Measurements from ENCODE around the gene SLC16A11. TPM values are rescaled to one million over a fixed set of nuclear protein-coding genes. Genes with fewer than 3 reads are reported as not detected.

Gene SLC16A11
- total RNA-seq, 2 donors from 2014 or later = 1.9 to 3.4 TPM

DNA sequence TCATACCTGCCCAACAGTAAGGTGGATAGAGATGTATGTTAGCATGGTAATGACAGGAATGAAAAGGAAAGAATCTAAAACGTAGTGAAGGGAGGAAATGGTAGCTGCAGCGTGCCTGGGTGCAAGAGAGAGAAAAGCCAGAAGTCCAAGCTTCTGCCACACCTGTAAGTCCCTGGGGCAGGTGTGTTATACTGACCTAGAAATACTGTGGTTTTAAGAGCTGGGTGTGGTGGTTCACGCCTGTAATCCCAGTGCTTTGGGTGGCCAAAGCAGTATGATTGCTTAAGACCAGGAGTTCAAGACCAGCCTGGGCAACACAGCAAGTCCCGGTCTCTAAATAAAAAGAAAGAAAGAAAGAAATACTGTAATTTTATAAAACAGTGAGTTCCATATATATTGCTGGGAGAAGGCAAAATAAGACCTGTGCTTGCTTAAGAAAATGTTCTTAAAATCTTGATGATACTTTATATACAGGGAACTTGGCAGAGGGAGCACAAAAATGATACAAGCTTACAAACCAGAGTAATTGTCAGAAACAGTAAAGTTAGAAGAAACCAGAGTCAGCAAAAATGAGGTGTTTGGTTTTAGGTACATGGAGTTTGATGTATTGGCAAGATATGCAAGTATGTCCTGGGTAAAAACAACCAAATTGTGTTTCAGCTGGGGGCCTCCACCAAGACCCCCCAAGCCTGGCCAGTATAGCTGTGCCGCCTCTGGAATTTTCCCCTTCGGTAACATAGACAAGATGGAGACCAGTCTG is 41.4 kb downstream of the SLC16A11 start:
- Histone ChIP-seq H3K36me3 (peaks cover 20% of the 10 kb centered on the region), H3K27ac (no peak overlapping the region), H3K9me3 (no peaks in the 10 kb centered on the region), H3K4me3 (no peak overlapping the region), H3K27me3 (no peaks in the 10 kb centered on the region), H3K4me1 (no peaks in the 10 kb centered on the region)
- TF ChIP-seq, protein P1, sequence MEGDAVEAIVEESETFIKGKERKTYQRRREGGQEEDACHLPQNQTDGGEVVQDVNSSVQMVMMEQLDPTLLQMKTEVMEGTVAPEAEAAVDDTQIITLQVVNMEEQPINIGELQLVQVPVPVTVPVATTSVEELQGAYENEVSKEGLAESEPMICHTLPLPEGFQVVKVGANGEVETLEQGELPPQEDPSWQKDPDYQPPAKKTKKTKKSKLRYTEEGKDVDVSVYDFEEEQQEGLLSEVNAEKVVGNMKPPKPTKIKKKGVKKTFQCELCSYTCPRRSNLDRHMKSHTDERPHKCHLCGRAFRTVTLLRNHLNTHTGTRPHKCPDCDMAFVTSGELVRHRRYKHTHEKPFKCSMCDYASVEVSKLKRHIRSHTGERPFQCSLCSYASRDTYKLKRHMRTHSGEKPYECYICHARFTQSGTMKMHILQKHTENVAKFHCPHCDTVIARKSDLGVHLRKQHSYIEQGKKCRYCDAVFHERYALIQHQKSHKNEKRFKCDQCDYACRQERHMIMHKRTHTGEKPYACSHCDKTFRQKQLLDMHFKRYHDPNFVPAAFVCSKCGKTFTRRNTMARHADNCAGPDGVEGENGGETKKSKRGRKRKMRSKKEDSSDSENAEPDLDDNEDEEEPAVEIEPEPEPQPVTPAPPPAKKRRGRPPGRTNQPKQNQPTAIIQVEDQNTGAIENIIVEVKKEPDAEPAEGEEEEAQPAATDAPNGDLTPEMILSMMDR (IDR thresholded peaks at IDR 0.05) = no peak
- no peak for DNase-seq (ENCODE audit: low spot score)

DNA sequence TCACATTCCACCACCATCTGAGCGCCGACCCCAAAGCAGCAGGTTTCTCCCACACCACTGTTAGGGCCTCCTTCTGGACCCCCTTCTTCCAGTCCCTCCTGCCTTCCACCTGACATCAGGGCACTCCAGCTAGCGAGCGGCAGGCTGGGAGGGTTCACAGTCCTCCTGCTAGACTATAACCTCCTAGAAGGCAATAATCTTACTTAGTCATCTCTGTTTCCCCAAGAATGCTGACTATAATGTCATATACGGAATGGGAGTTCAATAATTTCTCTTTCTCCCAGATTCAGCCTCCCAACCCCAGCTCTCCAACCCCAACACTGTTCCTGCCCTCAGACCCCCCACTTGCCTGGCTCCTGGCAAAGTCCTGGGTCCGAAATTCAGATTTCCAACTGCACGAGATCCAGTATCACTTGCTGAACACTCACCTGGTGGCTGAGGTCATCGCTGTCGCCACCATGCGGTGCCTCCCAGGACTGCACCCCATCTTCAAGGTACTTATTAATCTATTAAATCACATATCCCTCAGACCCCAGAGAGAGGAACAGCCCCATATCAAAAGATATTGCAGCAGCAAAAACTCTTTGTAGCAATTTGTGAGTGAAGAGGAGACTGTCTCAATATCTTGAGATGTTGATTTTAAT is 42.5 kb downstream of the SLC16A11 start:
- peaks cover 0 to under 1% of the 10 kb centered on the region in 2 donors for H3K4me1 ChIP-seq
- peaks cover 20% of the 10 kb centered on the region for H3K36me3 ChIP-seq
- H3K27ac ChIP-seq = no peak overlapping the region
- TF ChIP-seq, protein P1 (IDR thresholded peaks at IDR 0.05) = peak in 1 of 2 donors; percentile 52
- DNase-seq (ENCODE audit: low spot score) = no peak
- no peak overlapping the region for H3K4me3 ChIP-seq
- no peaks in the 10 kb centered on the region for H3K9me3 ChIP-seq
- no peaks in the 10 kb centered on the region for H3K27me3 ChIP-seq

DNA sequence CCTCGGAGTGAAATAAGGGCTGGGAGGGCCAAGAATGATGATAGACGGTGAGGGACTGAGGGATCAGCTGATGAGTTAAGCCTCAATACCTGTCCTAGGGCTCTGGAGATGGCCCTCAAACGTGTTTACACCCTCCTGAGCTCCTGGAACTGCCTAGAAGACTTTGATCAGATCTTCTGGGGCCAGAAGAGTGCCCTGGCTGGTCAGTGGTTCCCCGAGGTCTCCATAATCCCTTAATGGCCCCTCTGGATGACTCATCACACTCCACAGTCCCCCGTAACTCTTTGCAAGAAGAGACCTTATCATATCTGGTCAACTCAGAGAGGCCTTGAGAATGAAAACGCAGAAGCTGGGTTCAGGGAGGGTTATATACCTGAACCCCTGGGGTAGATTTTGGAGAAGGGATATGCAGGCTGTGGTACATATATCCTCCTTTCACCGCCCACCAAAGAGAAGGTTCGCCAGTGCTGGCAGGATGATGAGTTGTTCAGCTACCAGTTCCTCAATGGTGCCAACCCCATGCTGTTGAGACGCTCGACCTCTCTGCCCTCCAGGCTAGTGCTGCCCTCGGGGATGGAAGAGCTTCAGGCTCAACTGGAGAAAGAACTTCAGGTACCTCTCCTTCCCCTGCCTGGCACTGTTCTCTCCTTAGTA is 44.9 kb downstream of the SLC16A11 start:
- Histone ChIP-seq H3K36me3 (peaks cover 20% of the 10 kb centered on the region), H3K4me3 (no peak overlapping the region), H3K27ac (no peak overlapping the region), H3K9me3 (no peaks in the 10 kb centered on the region), H3K4me1 (peaks cover 0 to 14% of the 10 kb centered on the region in 2 donors), H3K27me3 (no peaks in the 10 kb centered on the region)
- TF ChIP-seq, protein P1 (IDR thresholded peaks at IDR 0.05) = no peak
- no peak for DNase-seq (ENCODE audit: low spot score)

DNA sequence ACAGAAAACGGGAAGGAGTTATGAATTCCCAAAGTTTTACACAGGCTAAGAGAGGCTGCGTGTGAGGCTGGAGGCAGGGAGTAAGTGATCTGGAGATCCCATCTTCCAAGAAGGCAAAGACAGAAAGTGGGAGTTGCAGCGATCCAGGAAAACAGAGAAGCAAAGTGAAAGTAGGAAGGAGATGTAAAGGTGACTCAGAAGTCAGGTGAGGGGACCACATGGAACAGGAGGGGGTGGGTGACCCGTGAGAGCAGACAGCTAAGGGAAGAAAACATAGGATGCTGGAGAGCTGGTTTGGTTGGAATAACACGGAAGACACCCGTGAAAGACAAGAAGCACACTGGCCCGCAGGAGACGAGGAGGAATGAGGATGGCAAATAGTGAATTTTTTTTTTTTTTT is 46.7 kb downstream of the SLC16A11 start:
- peaks cover 0 to 14% of the 10 kb centered on the region in 2 donors for H3K4me1 ChIP-seq
- H3K27ac ChIP-seq = no peak overlapping the region
- no peak overlapping the region for H3K4me3 ChIP-seq
- H3K36me3 ChIP-seq = peaks cover 17% of the 10 kb centered on the region
- DNase-seq (ENCODE audit: low spot score) = no peak
- H3K27me3 ChIP-seq = no peaks in the 10 kb centered on the region
- no peaks in the 10 kb centered on the region for H3K9me3 ChIP-seq
- TF ChIP-seq, protein P1 (IDR thresholded peaks at IDR 0.05) = no peak

DNA sequence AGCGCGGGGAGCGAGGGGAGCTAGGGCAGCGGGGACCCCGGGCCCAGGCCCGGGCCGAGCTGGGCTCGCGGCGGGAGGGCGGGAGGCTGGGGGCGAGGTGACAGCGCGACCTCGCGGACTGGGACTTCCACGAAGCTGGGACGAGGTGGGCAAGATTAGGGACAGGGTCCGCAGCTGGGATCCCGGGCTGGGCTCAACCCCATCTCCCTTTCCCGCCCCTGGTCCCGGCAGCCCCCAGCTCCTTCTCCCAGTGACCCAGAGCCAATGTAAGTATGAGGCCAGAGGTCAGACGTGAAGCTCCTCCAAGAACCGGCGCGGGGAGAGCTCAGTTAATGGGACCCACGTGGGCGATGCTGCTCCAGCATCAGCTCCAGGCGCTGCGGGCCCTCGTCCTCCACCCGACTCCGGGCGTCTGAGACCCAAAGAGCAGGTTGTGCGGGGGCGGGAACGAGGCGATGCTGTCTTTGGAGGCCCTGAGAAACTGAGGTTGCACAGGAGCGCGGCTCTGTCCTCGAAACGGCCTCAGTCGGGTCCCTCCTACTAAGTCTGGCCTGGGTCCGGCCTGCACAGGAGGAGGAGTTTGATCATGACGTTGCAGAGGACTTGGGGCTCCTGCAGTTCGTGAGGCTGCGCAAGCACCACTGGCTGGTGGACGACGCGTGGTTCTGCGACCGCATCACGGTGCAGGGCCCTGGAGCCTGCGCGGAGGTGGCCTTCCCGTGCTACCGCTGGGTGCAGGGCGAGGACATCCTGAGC is 47.5 kb downstream of the SLC16A11 start:
- Histone ChIP-seq H3K9me3 (no peaks in the 10 kb centered on the region), H3K27ac (no peak overlapping the region), H3K27me3 (no peaks in the 10 kb centered on the region), H3K4me3 (peak overlapping the region in 1 of 2 donors; percentile 39), H3K36me3 (peaks cover 10% of the 10 kb centered on the region), H3K4me1 (peaks cover 0 to 14% of the 10 kb centered on the region in 2 donors)
- DNase-seq (ENCODE audit: low spot score) = no peak
- TF ChIP-seq, protein P1 (IDR thresholded peaks at IDR 0.05) = no peak
